ENCODE data around the gene AQR.
"Not testable (repeated sequence)": the region's sequence is repeated elsewhere in the genome, so short reads cannot be mapped to it uniquely, and the experiment has no call there.

AQR gene

GRCh38 chr15:34969340-34970097, at the start of gene AQR:
Gene AQR, minus strand, starts transcription at chr15:34969742. Its CDS starts 129 bp downstream, at chr15:34969613.
- peak; percentile 82 to 86 for DNase-seq (ENCODE audit: low read depth in 2 of 2)

GRCh38 chr15:35014241-35014640, 44.7 kb upstream of the AQR start:
- no peak for DNase-seq (ENCODE audit: low read depth in 2 of 2)

- DNase-seq (ENCODE audit: low read depth in 2 of 2): no peak
Measured at GRCh38 chr15:35013370-35013769, 43.8 kb upstream of the AQR start.

- no peak for DNase-seq (ENCODE audit: low read depth in 2 of 2)
Measured at GRCh38 chr15:35007397-35007796, 37.9 kb upstream of the AQR start.

GRCh38 chr15:35005933-35006332, 36.4 kb upstream of the AQR start:
- DNase-seq (ENCODE audit: low read depth in 2 of 2): no peak

- no peak for DNase-seq (ENCODE audit: low read depth in 2 of 2)
Measured at GRCh38 chr15:35003928-35004327, 34.4 kb upstream of the AQR start.

GRCh38 chr15:35000511-35000910, 31.0 kb upstream of the AQR start:
- no peak for DNase-seq (ENCODE audit: low read depth in 2 of 2)

- DNase-seq (ENCODE audit: low read depth in 2 of 2): no peak
Measured at GRCh38 chr15:34999906-35000305, 30.4 kb upstream of the AQR start.

GRCh38 chr15:34994925-34995324, 25.4 kb upstream of the AQR start:
- DNase-seq (ENCODE audit: low read depth in 2 of 2): no peak

GRCh38 chr15:34993877-34994276, 24.3 kb upstream of the AQR start:
- DNase-seq (ENCODE audit: low read depth in 2 of 2): no peak

- DNase-seq (ENCODE audit: low read depth in 2 of 2): no peak
Measured at GRCh38 chr15:34993412-34993811, 23.9 kb upstream of the AQR start.

- peak; percentile 69 to 73 for DNase-seq (ENCODE audit: low read depth in 2 of 2)
Measured at GRCh38 chr15:34988027-34988902, 18.7 kb upstream of the AQR start, which contains the start of gene ZNF770. Gene ZNF770, minus strand, starts transcription at chr15:34988287. Its CDS starts 4,853 bp downstream, at chr15:34983434.

- no peak for DNase-seq (ENCODE audit: low read depth in 2 of 2)
Measured at GRCh38 chr15:34987609-34988026, 18.1 kb upstream of the AQR start.

- DNase-seq (ENCODE audit: low read depth in 2 of 2): no peak
Measured at GRCh38 chr15:34986771-34987480, 17.4 kb upstream of the AQR start.

GRCh38 chr15:34986326-34986725, 16.8 kb upstream of the AQR start:
- DNase-seq (ENCODE audit: low read depth in 2 of 2): no peak

- DNase-seq (ENCODE audit: low read depth in 2 of 2): no peak
Measured at GRCh38 chr15:34984889-34985630, 15.5 kb upstream of the AQR start.

- DNase-seq (ENCODE audit: low read depth in 2 of 2): no peak
Measured at GRCh38 chr15:34976743-34977142, 7.2 kb upstream of the AQR start.

- DNase-seq (ENCODE audit: low read depth in 2 of 2): no peak
Measured at GRCh38 chr15:34976073-34976472, 6.5 kb upstream of the AQR start.

GRCh38 chr15:34973512-34973911, 4.0 kb upstream of the AQR start:
- DNase-seq (ENCODE audit: low read depth in 2 of 2): no peak

GRCh38 chr15:34970098-34970643, 629 bp upstream of the AQR start:
- DNase-seq (ENCODE audit: low read depth in 2 of 2): not testable (repeated sequence)

GRCh38 chr15:34964277-34964676, 5.3 kb downstream of the AQR start:
- DNase-seq (ENCODE audit: low read depth in 2 of 2): no peak

All from stimulated activated CD8-positive, alpha-beta memory T cell treated with anti-CD3 and anti-CD28 coated beads, Interleukin-2, amount 100 ng/mL, for 48 hours (primary cell).